HEK293T (cell line): Measurements from ENCODE around the gene GOLPH3.

ENCODE experiments used
- CTCF ChIA-PET: fragments of 350-600 bp; formaldehyde crosslinking; extraction: SDS; loops from one replicate; lab custom pipeline; 2021; ENCODE audit warnings: antibody characterized with exemption, inconsistent platforms; lab: Yijun Ruan, JAX
- POLR2A ChIA-PET: fragments of 350-600 bp; formaldehyde crosslinking; extraction: SDS; loops from one replicate; lab custom pipeline; 2020; ENCODE audit warnings: antibody characterized with exemption, inconsistent platforms; lab: Yijun Ruan, JAX
- DNase-seq: peaks from one replicate; pipeline ENCODE4 v3.0.0; 2012; ENCODE audit warnings: mixed read lengths; ENCODE audit errors: extremely low spot score
- ARNT ChIP-seq: fragments of 450-650 bp; IDR thresholded peaks from 2 replicates; pipeline ENCODE4 v1.6.1; 2017; ENCODE audit warnings: mild to moderate bottlenecking
- BHLHE40 ChIP-seq: fragments of 450-650 bp; IDR thresholded peaks from 2 replicates; pipeline ENCODE4 v1.6.1; 2016; ENCODE audit warnings: mild to moderate bottlenecking, moderate library complexity, borderline replicate concordance
- CTBP1 ChIP-seq: fragments of 450-650 bp; IDR thresholded peaks from 2 replicates; pipeline ENCODE4 v1.6.1; 2016; ENCODE audit warnings: borderline replicate concordance
- ELF4 ChIP-seq: fragments of 450-650 bp; IDR thresholded peaks from 2 replicates; pipeline ENCODE4 v1.6.1; 2017; ENCODE audit warnings: antibody characterized with exemption
- FOXA1 ChIP-seq: fragments of 450-650 bp; IDR thresholded peaks from 2 replicates; pipeline ENCODE4 v1.6.1; 2016; ENCODE audit warnings: mild to moderate bottlenecking
- FOXK2 ChIP-seq: fragments of 450-650 bp; IDR thresholded peaks from 2 replicates; pipeline ENCODE4 v1.6.1; 2016; ENCODE audit warnings: mild to moderate bottlenecking
- FOXM1 ChIP-seq: fragments of 450-650 bp; IDR thresholded peaks from 2 replicates; pipeline ENCODE4 v1.6.1; 2017; ENCODE audit warnings: mild to moderate bottlenecking, borderline replicate concordance
- HDGF ChIP-seq: fragments of 450-650 bp; IDR thresholded peaks from 2 replicates; pipeline ENCODE4 v1.6.1; 2017; ENCODE audit warnings: antibody characterized with exemption, borderline replicate concordance
- L3MBTL2 ChIP-seq: fragments of 450-650 bp; conservative IDR thresholded peaks from 2 replicates; pipeline ENCODE4 v1.6.1; 2016; ENCODE audit warnings: mild to moderate bottlenecking
- LEF1 ChIP-seq: fragments of 450-650 bp; IDR thresholded peaks from 2 replicates; pipeline ENCODE4 v1.6.1; 2017; ENCODE audit warnings: mild to moderate bottlenecking, borderline replicate concordance
- NFRKB ChIP-seq: fragments of 450-650 bp; IDR thresholded peaks from 2 replicates; pipeline ENCODE4 v1.6.1; 2016; ENCODE audit warnings: mild to moderate bottlenecking, moderate library complexity
- PKNOX1 ChIP-seq: fragments of 450-650 bp; IDR thresholded peaks from 2 replicates; pipeline ENCODE4 v1.6.1; 2016
- SP1 ChIP-seq: fragments of 450-650 bp; IDR thresholded peaks from 2 replicates; pipeline ENCODE4 v1.6.1; 2017
- SUZ12 ChIP-seq: fragments of 450-650 bp; IDR thresholded peaks from 2 replicates; pipeline ENCODE4 v1.6.1; 2016; ENCODE audit warnings: mild to moderate bottlenecking
- TARDBP ChIP-seq: fragments of 450-650 bp; IDR thresholded peaks from 2 replicates; pipeline ENCODE4 v1.6.1; 2016
- ZNF384 ChIP-seq: fragments of 450-650 bp; IDR thresholded peaks from 2 replicates; pipeline ENCODE4 v1.6.1; 2016

GOLPH3 gene

GRCh38 chr5:32099486-32100035 lies 74.6 kb downstream of the GOLPH3 start:
- CTCF ChIA-PET = no interaction called here
- TF ChIP-seq BHLHE40 (no peak), HDGF (no peak), LEF1 (no peak), ELF4 (no peak), L3MBTL2 (no peak), CTBP1 (no peak), FOXM1 (no peak), ZNF384 (no peak), NFRKB (no peak), PKNOX1 (no peak), SP1 (no peak), ARNT (no peak), SUZ12 (no peak), TARDBP (no peak)
- DNase-seq = no peak
- POLR2A ChIA-PET = no interaction called here

GRCh38 chr5:32098890-32099310 lies 75.2 kb downstream of the GOLPH3 start:
- TF ChIP-seq LEF1 = no peak
- no peak for DNase-seq
- ChIA-PET CTCF (no interaction called here), POLR2A (no interaction called here)

GRCh38 chr5:32098291-32098690 lies 75.8 kb downstream of the GOLPH3 start:
- TF ChIP-seq FOXK2 (no peak), ZNF384 (no peak), PKNOX1 (no peak), FOXA1 (no peak), FOXM1 (no peak), SP1 (no peak), SUZ12 (no peak)
- ChIA-PET POLR2A (no interaction called here), CTCF (no interaction called here)
- no peak for DNase-seq

GRCh38 chr5:32096891-32097595 lies 77.1 kb downstream of the GOLPH3 start:
- CTCF ChIA-PET = interaction anchor here (0.5 kb wide), 1 partner anchor 29 kb away, joined by 6 read pairs; no protein-coding TSS in a partner anchor
- POLR2A ChIA-PET = no interaction called here
- no peak for DNase-seq
- no peak for TF ChIP-seq FOXA1
- no peak for TF ChIP-seq CTBP1
- TF ChIP-seq HDGF = no peak
- TF ChIP-seq SP1 = no peak
- no peak for TF ChIP-seq L3MBTL2
- TF ChIP-seq BHLHE40 = no peak
- TF ChIP-seq PKNOX1 = no peak
- no peak for TF ChIP-seq FOXK2
- no peak for TF ChIP-seq TARDBP
- TF ChIP-seq NFRKB = no peak

- DNase-seq = no peak
- TF ChIP-seq BHLHE40 = no peak
- ChIA-PET CTCF (no interaction called here), POLR2A (no interaction called here)
Measured at GRCh38 chr5:32095261-32095671, 78.9 kb downstream of the GOLPH3 start.

GRCh38 chr5:32094691-32095090 lies 79.4 kb downstream of the GOLPH3 start:
- TF ChIP-seq FOXA1 (no peak), BHLHE40 (no peak), PKNOX1 (no peak), FOXK2 (no peak), SP1 (no peak)
- ChIA-PET CTCF (no interaction called here), POLR2A (no interaction called here)
- DNase-seq = no peak
